PC-9 (cell line): ENCODE measurements around the gene OCA2.

Experiments
- CTCF ChIP-seq: fragments of 200-600 bp; sonication (generic); conservative IDR thresholded peaks from 2 replicates; pipeline ENCODE4 v1.6.1; 2017; ENCODE audit warnings: mixed run types, antibody characterized with exemption, mild to moderate bottlenecking, moderate library complexity
- EZH2 ChIP-seq: fragments of 200-600 bp; sonication (generic); IDR thresholded peaks from 2 replicates; pipeline ENCODE4 v1.8.0; 2017; ENCODE audit warnings: antibody characterized with exemption, low read depth

GRCh38 chr15:27831384-27832236, 267.5 kb downstream of the OCA2 start:
- TF ChIP-seq CTCF (no peak), EZH2 (no peak)
